Measurements from ENCODE around the gene ZBTB46.

The ZBTB46 gene

GRCh38 chr20:63858393-63859165 is 27.5 kb upstream of the ZBTB46 start:
- TF ChIP-seq CTCF (IDR thresholded peaks at IDR 0.05; ENCODE audit: unreplicated experiment in 3 of 3): peak; percentile 40 to 60 (median 52)
- Mint-ChIP-seq H3K4me1 (peaks cover 29% of the 10 kb centered on the region), H3K9me3 (no peaks in the 10 kb centered on the region), H3K4me3 (peak overlapping the region; percentile 65 to 73 (median 68)), H3K27me3 (ENCODE audit: low read depth) (no peaks in the 10 kb centered on the region), H3K27ac (peak overlapping the region; percentile 93 to 97 (median 93)), H3K36me3 (ENCODE audit: low read depth) (peaks cover 3% of the 10 kb centered on the region)

- no peak for TF ChIP-seq CTCF (IDR thresholded peaks at IDR 0.05; ENCODE audit: unreplicated experiment in 3 of 3)
These were observed 26.8 kb upstream of the ZBTB46 start for GRCh38 chr20:63857764-63858392.

GRCh38 chr20:63856098-63856511 is 25.0 kb upstream of the ZBTB46 start:
- no peak for TF ChIP-seq CTCF (IDR thresholded peaks at IDR 0.05; ENCODE audit: unreplicated experiment in 3 of 3)
- peak overlapping the region; percentile 93 to 97 (median 93) for H3K27ac Mint-ChIP-seq
- H3K36me3 Mint-ChIP-seq (ENCODE audit: low read depth): no peaks in the 10 kb centered on the region
- no peaks in the 10 kb centered on the region for H3K9me3 Mint-ChIP-seq
- H3K4me3 Mint-ChIP-seq: peak overlapping the region; percentile 25 to 47 (median 43)
- H3K4me1 Mint-ChIP-seq: peaks cover 30% of the 10 kb centered on the region
- H3K27me3 Mint-ChIP-seq (ENCODE audit: low read depth): no peaks in the 10 kb centered on the region

More at GRCh38 chr20:63857764-63858392, 26.8 kb upstream of the ZBTB46 start:
- Mint-ChIP-seq H3K27ac (peak overlapping the region; percentile 93 to 97 (median 93)), H3K4me3 (peak overlapping the region; percentile 65 to 73 (median 68)), H3K36me3 (ENCODE audit: low read depth) (no peaks in the 10 kb centered on the region), H3K27me3 (ENCODE audit: low read depth) (no peaks in the 10 kb centered on the region), H3K9me3 (no peaks in the 10 kb centered on the region), H3K4me1 (peaks cover 27% of the 10 kb centered on the region)

- H3K4me1 Mint-ChIP-seq: peaks cover 35% of the 10 kb centered on the region
These were observed 24.5 kb upstream of the ZBTB46 start for GRCh38 chr20:63855363-63856097.

More at GRCh38 chr20:63855363-63856097, 24.5 kb upstream of the ZBTB46 start:
- Mint-ChIP-seq H3K36me3 (ENCODE audit: low read depth) (no peaks in the 10 kb centered on the region), H3K27ac (peak overlapping the region in 2 of 3 experiments; percentile 67 to 93), H3K4me3 (no peak overlapping the region), H3K9me3 (no peaks in the 10 kb centered on the region), H3K27me3 (ENCODE audit: low read depth) (no peaks in the 10 kb centered on the region)
- no peak for TF ChIP-seq CTCF (IDR thresholded peaks at IDR 0.05; ENCODE audit: unreplicated experiment in 3 of 3)

Data from nephron (organoid).